ENCODE results near the gene PSG4. TPM values are rescaled to one million over a fixed set of nuclear protein-coding genes. Genes with fewer than 3 reads are reported as not detected.
"Not testable (repeated sequence)": the region's sequence is repeated elsewhere in the genome, so short reads cannot be mapped to it uniquely, and the experiment has no call there.

PSG4 gene
- total RNA-seq, 1 experiment from 2014 or later: not detected

DNA sequence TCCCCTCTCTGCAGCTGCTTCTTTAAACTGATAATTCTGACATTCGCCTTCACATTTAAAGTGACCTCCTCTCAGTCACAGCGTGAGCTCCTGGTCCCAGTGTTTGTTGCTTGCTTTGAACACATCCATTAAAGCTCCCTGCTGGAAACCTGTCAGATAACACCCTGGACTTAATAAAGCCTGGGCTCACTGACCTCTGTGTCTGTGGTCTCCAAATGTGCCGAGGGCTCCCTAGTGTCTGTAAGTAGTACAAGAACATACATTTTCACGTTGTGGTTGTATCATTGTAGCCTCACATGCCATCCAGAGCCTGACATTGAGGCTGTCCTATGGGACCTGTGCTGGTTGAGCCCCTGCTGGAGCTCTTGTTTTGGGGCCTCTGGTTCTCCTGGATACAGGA lies 2.6 kb upstream of the PSG4 start:
- DNase-seq: no peak
- no peaks in the 10 kb centered on the region for H3K9me2 ChIP-seq (replicated peaks; ENCODE audit: insufficient read depth, low read length)
- H2AFZ ChIP-seq (ENCODE audit: low read length): no peak overlapping the region
- H4K20me1 ChIP-seq (ENCODE audit: insufficient read depth, low read depth, low read length): no peaks in the 10 kb centered on the region
- no peak overlapping the region for H3K9ac ChIP-seq (ENCODE audit: low read length)
- H3K4me1 ChIP-seq (ENCODE audit: low read length): no peaks in the 10 kb centered on the region
- H3K4me2 ChIP-seq (ENCODE audit: low read depth, low read length, poor library complexity, severe bottlenecking): no peak overlapping the region
- H3K36me3 ChIP-seq (ENCODE audit: insufficient read depth, low read length): no peaks in the 10 kb centered on the region
- no peak overlapping the region for H3K27ac ChIP-seq (ENCODE audit: low read length)
- H3K79me2 ChIP-seq (ENCODE audit: low read length): no peaks in the 10 kb centered on the region
- H3K9me3 ChIP-seq (ENCODE audit: low read length): no peaks in the 10 kb centered on the region
- H3K27me3 ChIP-seq (ENCODE audit: low read length): no peaks in the 10 kb centered on the region
- no peak overlapping the region for H3K4me3 ChIP-seq (ENCODE audit: low read length)

DNA sequence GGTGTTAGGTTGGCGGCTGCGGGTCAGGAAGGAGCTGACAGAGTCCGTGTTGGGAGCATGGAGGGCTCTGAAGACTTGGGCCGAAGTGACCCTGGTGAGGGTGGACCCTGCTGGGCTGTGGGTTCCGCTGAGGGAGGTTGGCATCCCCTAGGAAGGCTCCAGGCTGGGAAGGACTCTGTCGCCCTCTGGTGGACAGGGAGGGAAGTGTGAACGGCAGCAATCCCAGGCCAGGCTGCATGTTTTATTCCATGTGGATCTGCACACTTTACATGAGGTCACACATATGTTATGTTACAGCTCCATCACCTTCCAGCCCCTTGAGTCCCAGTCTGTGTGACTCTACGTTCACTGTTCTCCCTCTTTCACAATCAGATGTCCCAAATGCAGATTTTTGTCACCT lies 1.7 kb upstream of the PSG4 start:
- not testable (repeated sequence) for H3K4me2 ChIP-seq (ENCODE audit: low read depth, low read length, poor library complexity, severe bottlenecking); DNase-seq; H3K27ac ChIP-seq (ENCODE audit: low read length); H3K9me2 ChIP-seq (replicated peaks; ENCODE audit: insufficient read depth, low read length); H4K20me1 ChIP-seq (ENCODE audit: insufficient read depth, low read depth, low read length); H3K36me3 ChIP-seq (ENCODE audit: insufficient read depth, low read length); H3K4me1 ChIP-seq (ENCODE audit: low read length); H3K79me2 ChIP-seq (ENCODE audit: low read length); H3K27me3 ChIP-seq (ENCODE audit: low read length); H3K4me3 ChIP-seq (ENCODE audit: low read length); H3K9ac ChIP-seq (ENCODE audit: low read length); H2AFZ ChIP-seq (ENCODE audit: low read length); H3K9me3 ChIP-seq (ENCODE audit: low read length)

DNA sequence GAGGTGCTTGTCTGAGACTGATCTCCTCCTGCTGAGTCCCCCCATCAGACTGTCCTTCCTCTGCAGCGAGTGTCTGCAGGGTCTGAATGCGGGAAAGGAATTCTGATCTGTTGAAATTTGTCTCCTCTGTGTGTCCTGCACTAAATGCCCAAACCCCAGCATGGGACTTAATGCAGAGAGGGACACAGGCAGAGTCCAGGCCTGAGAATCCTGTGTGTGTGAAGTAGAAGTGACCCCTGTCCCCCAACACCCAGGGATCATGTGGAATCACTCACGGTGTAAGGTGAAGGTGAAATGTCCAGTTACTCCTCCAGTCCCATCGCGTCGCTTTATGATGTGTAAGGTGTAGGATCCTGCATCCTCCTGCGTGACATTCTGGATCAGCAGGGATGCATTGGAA lies 1.8 kb downstream of the PSG4 start:
- not testable (repeated sequence) for H3K27me3 ChIP-seq (ENCODE audit: low read length); H3K27ac ChIP-seq (ENCODE audit: low read length); H3K4me3 ChIP-seq (ENCODE audit: low read length); H2AFZ ChIP-seq (ENCODE audit: low read length); H3K4me2 ChIP-seq (ENCODE audit: low read depth, low read length, poor library complexity, severe bottlenecking); DNase-seq; H3K4me1 ChIP-seq (ENCODE audit: low read length); H3K9me3 ChIP-seq (ENCODE audit: low read length); H3K36me3 ChIP-seq (ENCODE audit: insufficient read depth, low read length); H3K9me2 ChIP-seq (replicated peaks; ENCODE audit: insufficient read depth, low read length); H3K9ac ChIP-seq (ENCODE audit: low read length); H4K20me1 ChIP-seq (ENCODE audit: insufficient read depth, low read depth, low read length); H3K79me2 ChIP-seq (ENCODE audit: low read length)

DNA sequence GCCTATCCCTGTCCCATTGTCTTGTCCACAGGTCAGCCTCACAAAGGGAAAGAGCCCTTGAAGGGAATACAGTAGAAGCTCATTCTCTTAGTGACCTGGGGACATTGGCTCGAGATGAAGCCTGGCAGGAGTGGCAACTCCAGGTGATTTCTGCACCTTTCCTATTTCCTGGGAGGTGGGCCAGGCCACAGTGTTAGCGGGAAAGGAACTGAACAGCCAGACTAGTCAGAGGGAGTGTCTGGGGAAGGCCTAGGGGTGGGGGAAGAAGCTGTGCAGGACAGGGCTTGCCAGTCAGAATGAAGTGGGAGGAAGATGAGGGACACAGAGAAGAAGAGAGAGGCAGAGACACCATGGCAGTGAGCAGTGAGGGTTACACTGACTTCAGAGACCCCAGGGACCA lies 3.5 kb downstream of the PSG4 start:
- not testable (repeated sequence) for H4K20me1 ChIP-seq (ENCODE audit: insufficient read depth, low read depth, low read length); H3K27ac ChIP-seq (ENCODE audit: low read length); H3K9ac ChIP-seq (ENCODE audit: low read length); H3K4me1 ChIP-seq (ENCODE audit: low read length); H2AFZ ChIP-seq (ENCODE audit: low read length); H3K27me3 ChIP-seq (ENCODE audit: low read length); H3K9me2 ChIP-seq (replicated peaks; ENCODE audit: insufficient read depth, low read length); H3K4me2 ChIP-seq (ENCODE audit: low read depth, low read length, poor library complexity, severe bottlenecking); H3K79me2 ChIP-seq (ENCODE audit: low read length); H3K9me3 ChIP-seq (ENCODE audit: low read length); DNase-seq; H3K36me3 ChIP-seq (ENCODE audit: insufficient read depth, low read length); H3K4me3 ChIP-seq (ENCODE audit: low read length)

DNA sequence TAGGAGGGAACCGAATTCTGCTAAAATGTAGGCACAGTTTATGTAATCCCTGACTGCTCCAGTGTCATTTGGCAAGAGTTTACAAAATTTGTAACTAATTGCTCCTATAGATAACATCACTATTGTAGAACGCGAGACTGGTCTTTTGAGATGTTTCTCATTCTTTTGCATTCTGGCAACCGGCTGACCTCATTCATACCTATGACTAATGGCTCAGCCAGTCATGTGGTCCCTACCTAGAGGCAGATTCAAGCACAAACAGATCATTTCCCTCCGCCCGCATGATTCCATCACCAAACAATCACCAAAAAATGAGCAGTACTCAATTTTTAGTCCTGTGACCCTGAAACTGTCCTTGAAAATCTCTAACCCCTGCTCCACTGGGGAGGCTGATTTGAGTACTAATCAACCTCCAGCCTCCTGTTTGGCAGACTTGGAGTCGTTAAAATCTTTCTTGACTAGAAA lies 4.1 kb downstream of the PSG4 start:
- not testable (repeated sequence) for H3K9me3 ChIP-seq (ENCODE audit: low read length); H3K9ac ChIP-seq (ENCODE audit: low read length); H3K79me2 ChIP-seq (ENCODE audit: low read length); H3K4me2 ChIP-seq (ENCODE audit: low read depth, low read length, poor library complexity, severe bottlenecking); H3K27me3 ChIP-seq (ENCODE audit: low read length); H2AFZ ChIP-seq (ENCODE audit: low read length); H3K9me2 ChIP-seq (replicated peaks; ENCODE audit: insufficient read depth, low read length); H3K27ac ChIP-seq (ENCODE audit: low read length); DNase-seq; H3K4me1 ChIP-seq (ENCODE audit: low read length); H3K36me3 ChIP-seq (ENCODE audit: insufficient read depth, low read length); H3K4me3 ChIP-seq (ENCODE audit: low read length); H4K20me1 ChIP-seq (ENCODE audit: insufficient read depth, low read depth, low read length)

DNA sequence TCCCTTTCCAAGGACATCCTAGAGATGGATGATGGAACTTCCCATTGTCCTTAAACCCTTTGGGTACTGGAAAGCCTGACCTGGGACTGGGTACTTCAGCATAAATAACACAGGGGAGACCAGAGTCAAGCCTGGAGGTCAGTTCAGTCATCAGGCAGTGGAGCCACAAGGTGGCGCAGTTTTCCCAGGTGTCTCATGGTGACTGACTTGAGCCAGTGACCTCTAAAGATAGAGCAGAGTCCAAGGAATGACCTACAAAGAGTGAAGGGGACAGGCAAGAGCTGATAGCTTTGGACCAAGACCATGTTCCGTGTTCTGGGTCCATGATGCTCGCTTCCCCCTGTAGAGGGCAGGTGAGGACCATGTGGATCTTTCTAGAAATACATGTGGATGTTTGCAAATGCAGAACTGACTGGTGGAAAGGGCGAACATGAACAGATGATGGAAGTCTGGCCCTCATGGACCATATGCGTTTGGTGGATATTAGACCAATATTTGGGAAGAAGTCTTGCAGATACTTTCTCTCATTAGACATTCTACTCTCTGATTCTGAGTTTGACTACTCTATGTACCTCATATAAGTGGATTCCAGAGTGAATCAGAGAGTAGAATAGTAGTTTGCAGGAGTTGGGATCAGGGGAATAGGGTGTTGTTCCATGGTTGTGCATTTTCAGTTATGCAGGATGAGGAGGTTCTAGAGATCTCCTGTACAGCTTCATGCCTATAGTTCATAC lies 6.6 kb downstream of the PSG4 start:
- H2AFZ ChIP-seq (ENCODE audit: low read length); H3K27ac ChIP-seq (ENCODE audit: low read length); H3K4me3 ChIP-seq (ENCODE audit: low read length); H3K9ac ChIP-seq (ENCODE audit: low read length); H4K20me1 ChIP-seq (ENCODE audit: insufficient read depth, low read depth, low read length); H3K79me2 ChIP-seq (ENCODE audit: low read length); H3K9me2 ChIP-seq (replicated peaks; ENCODE audit: insufficient read depth, low read length); H3K36me3 ChIP-seq (ENCODE audit: insufficient read depth, low read length); DNase-seq; H3K27me3 ChIP-seq (ENCODE audit: low read length); H3K4me1 ChIP-seq (ENCODE audit: low read length); H3K4me2 ChIP-seq (ENCODE audit: low read depth, low read length, poor library complexity, severe bottlenecking); H3K9me3 ChIP-seq (ENCODE audit: low read length): not testable (repeated sequence)

DNA sequence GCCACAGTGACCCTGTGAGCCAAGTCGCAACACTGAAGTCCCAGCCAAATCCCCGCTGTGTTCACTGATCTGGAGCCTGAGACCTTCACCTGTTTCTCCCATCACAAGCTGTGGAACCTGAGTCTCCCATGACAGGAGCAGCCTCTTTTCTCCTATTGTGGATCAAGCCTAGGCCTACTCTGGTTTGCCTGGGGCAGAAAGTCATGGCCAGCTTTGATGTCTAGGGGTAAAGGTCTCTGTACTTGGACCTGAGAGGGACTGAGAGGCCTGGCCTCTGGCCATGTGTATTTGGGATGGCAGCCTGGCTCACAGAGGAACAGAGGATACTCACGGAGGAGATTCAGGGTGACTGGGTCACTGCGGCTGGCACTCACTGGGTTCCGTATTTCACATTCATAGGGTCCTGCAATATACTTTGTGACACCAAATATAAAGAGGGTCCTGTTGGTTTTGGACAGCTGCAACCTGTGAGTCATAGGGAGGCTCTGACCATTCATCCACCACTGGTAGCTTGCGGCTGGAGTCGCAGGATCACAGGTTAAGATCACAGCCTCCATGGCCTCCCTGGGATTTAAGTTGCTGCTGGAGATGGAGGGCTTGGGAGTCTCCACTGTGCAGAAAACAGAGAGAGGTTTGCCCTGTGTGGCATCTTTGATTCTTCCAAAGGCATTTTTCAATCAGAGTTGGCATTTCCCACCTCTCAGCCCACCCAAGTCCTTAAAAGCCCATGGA lies 7.6 kb downstream of the PSG4 start:
- not testable (repeated sequence) for H3K9me3 ChIP-seq (ENCODE audit: low read length); DNase-seq; H3K4me1 ChIP-seq (ENCODE audit: low read length); H4K20me1 ChIP-seq (ENCODE audit: insufficient read depth, low read depth, low read length); H3K36me3 ChIP-seq (ENCODE audit: insufficient read depth, low read length); H3K9ac ChIP-seq (ENCODE audit: low read length); H3K27me3 ChIP-seq (ENCODE audit: low read length); H3K4me2 ChIP-seq (ENCODE audit: low read depth, low read length, poor library complexity, severe bottlenecking); H3K4me3 ChIP-seq (ENCODE audit: low read length); H2AFZ ChIP-seq (ENCODE audit: low read length); H3K27ac ChIP-seq (ENCODE audit: low read length); H3K9me2 ChIP-seq (replicated peaks; ENCODE audit: insufficient read depth, low read length); H3K79me2 ChIP-seq (ENCODE audit: low read length)

DNA sequence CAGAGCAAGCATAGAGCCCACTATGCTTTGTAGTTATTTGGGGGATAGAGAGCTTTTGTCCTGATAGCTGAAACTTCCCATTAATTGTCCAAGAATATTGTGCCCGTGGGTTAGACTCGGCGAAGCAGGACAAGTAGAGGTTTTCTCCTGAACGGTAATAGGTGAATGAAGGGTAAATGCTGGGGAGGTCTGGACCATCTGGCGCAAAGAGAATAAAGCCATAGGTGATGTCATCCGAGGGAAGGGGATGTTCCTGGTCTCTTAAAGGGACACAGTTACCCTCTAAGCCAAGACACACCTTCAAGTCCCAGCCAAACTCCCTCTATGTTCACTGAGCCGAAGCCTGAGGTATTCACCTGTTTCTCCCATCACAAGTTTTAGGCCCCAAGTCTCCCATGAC lies 11.0 kb downstream of the PSG4 start:
- H3K79me2 ChIP-seq (ENCODE audit: low read length); DNase-seq; H2AFZ ChIP-seq (ENCODE audit: low read length); H3K4me2 ChIP-seq (ENCODE audit: low read depth, low read length, poor library complexity, severe bottlenecking); H3K36me3 ChIP-seq (ENCODE audit: insufficient read depth, low read length); H3K9ac ChIP-seq (ENCODE audit: low read length); H4K20me1 ChIP-seq (ENCODE audit: insufficient read depth, low read depth, low read length); H3K27me3 ChIP-seq (ENCODE audit: low read length); H3K9me3 ChIP-seq (ENCODE audit: low read length); H3K4me1 ChIP-seq (ENCODE audit: low read length); H3K4me3 ChIP-seq (ENCODE audit: low read length); H3K27ac ChIP-seq (ENCODE audit: low read length); H3K9me2 ChIP-seq (replicated peaks; ENCODE audit: insufficient read depth, low read length): not testable (repeated sequence)

Measured in Karpas-422 (cell line).